HL-60 (cell line): ENCODE results near the gene NKAIN4.

Source experiments
- DNase-seq, 2 experiments: peaks; one replicate each; pipeline ENCODE4 v3.0.0-alpha.2; 2010 to 2020; ENCODE audit warnings: low read depth in 1 of 2, low spot score in 1 of 2
- H3K27ac ChIP-seq: fragments of 250-450 bp; sonication (Bioruptor Pico); replicated peaks from 2 replicates; pipeline ENCODE4 v1.5.1; 2020; ENCODE audit warnings: mild to moderate bottlenecking, moderate library complexity
- H3K27me3 ChIP-seq: fragments of 250-450 bp; sonication (Bioruptor Pico); 2 replicates; pipeline ENCODE4 v1.5.1; 2021; ENCODE audit warnings: mild to moderate bottlenecking, moderate library complexity; ENCODE audit not compliant: insufficient read depth, poor library complexity, severe bottlenecking
- H3K4me3 ChIP-seq: replicated peaks from 2 replicates; pipeline ENCODE4 v1.5.1; 2011; ENCODE audit warnings: mild to moderate bottlenecking, control low read depth, low read length; ENCODE audit not compliant: insufficient read depth
- GABPA ChIP-seq: IDR thresholded peaks from 2 replicates; pipeline ENCODE4 v1.6.1; 2012; ENCODE audit warnings: low read depth
- POLR2AphosphoS5 ChIP-seq: IDR thresholded peaks from 2 replicates; pipeline ENCODE4 v1.6.1; 2012; ENCODE audit warnings: low read depth
- SPI1 ChIP-seq: IDR thresholded peaks from 2 replicates; pipeline ENCODE4 v1.6.1; 2012; ENCODE audit warnings: low read depth, mild to moderate bottlenecking, borderline replicate concordance
- TF ChIP-seq, protein P1 (sequence below): IDR thresholded peaks from 2 replicates; pipeline ENCODE4 v1.6.1; 2012; ENCODE audit warnings: low read depth; ENCODE audit not compliant: insufficient replicate concordance
- TF ChIP-seq, protein P2 (sequence below): IDR thresholded peaks from one replicate; pipeline ENCODE4 v1.5.1; 2011; ENCODE audit warnings: low read length, control low read depth, inconsistent platforms; ENCODE audit not compliant: insufficient read depth

NKAIN4 gene

DNA sequence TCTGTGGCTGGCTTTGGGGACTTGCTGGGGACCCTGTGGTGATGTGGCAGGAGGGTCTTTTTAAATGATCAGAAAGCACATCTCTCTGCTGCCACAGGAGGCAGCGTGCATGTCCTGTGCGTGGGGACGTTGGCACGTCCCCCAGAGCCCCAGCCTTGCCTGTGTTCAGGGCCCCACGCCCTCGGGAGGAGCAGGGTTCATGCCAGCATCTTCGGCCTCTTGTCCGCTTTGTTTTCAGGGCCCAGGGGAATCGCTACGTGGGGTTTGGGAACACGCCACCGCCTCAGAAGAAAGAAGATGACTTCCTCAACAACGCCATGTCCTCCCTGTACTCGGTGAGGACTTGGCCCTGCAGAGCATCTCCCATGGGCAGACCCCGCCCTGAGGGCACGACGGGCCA, 24.4 kb upstream of the NKAIN4 start:
- Histone ChIP-seq H3K27me3 (no peaks in the 10 kb centered on the region), H3K4me3 (no peak overlapping the region), H3K27ac (no peak overlapping the region)
- TF ChIP-seq POLR2AphosphoS5 (no peak), GABPA (no peak), SPI1 (no peak)
- TF ChIP-seq, protein P1, sequence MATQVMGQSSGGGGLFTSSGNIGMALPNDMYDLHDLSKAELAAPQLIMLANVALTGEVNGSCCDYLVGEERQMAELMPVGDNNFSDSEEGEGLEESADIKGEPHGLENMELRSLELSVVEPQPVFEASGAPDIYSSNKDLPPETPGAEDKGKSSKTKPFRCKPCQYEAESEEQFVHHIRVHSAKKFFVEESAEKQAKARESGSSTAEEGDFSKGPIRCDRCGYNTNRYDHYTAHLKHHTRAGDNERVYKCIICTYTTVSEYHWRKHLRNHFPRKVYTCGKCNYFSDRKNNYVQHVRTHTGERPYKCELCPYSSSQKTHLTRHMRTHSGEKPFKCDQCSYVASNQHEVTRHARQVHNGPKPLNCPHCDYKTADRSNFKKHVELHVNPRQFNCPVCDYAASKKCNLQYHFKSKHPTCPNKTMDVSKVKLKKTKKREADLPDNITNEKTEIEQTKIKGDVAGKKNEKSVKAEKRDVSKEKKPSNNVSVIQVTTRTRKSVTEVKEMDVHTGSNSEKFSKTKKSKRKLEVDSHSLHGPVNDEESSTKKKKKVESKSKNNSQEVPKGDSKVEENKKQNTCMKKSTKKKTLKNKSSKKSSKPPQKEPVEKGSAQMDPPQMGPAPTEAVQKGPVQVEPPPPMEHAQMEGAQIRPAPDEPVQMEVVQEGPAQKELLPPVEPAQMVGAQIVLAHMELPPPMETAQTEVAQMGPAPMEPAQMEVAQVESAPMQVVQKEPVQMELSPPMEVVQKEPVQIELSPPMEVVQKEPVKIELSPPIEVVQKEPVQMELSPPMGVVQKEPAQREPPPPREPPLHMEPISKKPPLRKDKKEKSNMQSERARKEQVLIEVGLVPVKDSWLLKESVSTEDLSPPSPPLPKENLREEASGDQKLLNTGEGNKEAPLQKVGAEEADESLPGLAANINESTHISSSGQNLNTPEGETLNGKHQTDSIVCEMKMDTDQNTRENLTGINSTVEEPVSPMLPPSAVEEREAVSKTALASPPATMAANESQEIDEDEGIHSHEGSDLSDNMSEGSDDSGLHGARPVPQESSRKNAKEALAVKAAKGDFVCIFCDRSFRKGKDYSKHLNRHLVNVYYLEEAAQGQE = no peak
- TF ChIP-seq, protein P2, sequence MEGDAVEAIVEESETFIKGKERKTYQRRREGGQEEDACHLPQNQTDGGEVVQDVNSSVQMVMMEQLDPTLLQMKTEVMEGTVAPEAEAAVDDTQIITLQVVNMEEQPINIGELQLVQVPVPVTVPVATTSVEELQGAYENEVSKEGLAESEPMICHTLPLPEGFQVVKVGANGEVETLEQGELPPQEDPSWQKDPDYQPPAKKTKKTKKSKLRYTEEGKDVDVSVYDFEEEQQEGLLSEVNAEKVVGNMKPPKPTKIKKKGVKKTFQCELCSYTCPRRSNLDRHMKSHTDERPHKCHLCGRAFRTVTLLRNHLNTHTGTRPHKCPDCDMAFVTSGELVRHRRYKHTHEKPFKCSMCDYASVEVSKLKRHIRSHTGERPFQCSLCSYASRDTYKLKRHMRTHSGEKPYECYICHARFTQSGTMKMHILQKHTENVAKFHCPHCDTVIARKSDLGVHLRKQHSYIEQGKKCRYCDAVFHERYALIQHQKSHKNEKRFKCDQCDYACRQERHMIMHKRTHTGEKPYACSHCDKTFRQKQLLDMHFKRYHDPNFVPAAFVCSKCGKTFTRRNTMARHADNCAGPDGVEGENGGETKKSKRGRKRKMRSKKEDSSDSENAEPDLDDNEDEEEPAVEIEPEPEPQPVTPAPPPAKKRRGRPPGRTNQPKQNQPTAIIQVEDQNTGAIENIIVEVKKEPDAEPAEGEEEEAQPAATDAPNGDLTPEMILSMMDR = no peak
- DNase-seq = no peak

DNA sequence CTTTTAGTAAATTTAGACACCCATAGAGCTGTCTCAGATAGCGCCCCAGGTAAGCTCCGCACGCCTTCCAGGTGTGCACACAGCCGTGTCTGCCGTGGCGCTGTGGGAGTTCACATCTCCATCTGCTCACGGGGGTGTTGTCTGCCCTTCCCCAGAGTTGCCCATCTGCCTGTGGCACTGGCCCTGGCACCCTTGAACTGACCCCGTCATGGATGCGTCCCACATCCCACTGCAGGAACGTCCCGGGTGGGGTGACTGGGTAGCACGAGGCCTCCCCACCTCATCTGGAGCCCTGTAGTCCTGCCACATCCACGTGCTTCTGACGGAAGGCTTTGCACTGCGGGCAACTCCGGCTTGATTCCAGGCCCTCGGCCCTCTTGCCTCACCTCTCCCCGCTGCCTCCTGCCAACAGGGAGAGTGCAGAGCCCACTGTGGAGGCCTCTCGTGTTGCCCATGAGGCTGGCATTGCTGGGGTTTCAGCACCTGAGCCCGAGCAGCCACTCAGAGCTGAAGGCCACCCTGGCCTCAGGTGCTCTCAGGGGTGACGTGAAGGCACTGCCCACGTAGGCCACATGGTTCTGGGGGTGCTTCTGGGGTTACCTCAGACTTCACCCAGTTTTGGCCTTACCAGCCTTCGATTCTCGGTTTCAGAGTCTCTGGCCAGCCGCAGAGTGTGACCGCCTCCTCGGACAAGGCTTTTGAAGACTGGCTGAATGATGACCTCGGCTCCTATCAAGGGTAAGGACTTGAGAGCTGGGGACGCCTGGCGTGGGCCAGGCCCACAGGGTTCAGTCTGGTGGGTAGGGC, 23.4 kb upstream of the NKAIN4 start:
- no peak overlapping the region for H3K27ac ChIP-seq
- TF ChIP-seq, protein P1 = no peak
- TF ChIP-seq POLR2AphosphoS5 (no peak), SPI1 (no peak), GABPA (no peak)
- TF ChIP-seq, protein P2 = no peak
- H3K27me3 ChIP-seq = no peaks in the 10 kb centered on the region
- no peak overlapping the region for H3K4me3 ChIP-seq
- DNase-seq = no peak

DNA sequence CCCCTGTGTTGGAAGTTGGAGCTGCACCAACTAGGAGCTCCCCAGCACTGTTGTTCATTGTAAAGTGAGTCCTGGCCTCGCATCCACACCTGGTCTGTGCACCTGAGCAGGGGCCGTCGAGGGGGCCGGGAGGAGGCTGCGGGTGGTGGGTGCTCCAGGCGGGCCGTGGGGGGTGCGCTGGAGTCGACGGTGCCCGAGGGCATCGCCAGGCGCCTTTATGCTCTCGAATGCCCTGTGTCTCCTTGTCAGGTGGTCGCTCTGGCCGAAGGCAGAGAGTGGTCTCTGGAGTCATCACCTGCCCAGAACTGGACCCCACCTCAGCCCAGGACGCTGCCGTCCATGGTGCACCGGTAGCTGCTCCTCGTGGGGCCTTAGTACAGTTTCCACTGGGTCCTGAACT, 22.7 kb upstream of the NKAIN4 start:
- Histone ChIP-seq H3K4me3 (no peak overlapping the region), H3K27ac (no peak overlapping the region), H3K27me3 (no peaks in the 10 kb centered on the region)
- TF ChIP-seq POLR2AphosphoS5 = no peak
- TF ChIP-seq, protein P2 = no peak
- no peak for TF ChIP-seq SPI1
- TF ChIP-seq, protein P1 = no peak
- TF ChIP-seq GABPA = no peak
- DNase-seq = no peak
